Measurements from ENCODE around the gene TBC1D7.

- TF ChIP-seq CTCF (IDR thresholded peaks at IDR 0.05 in 2 of 3, conservative IDR thresholded peaks at IDR 0.05 in 1 of 3; ENCODE audit: borderline replicate concordance in 1 of 3, insufficient read depth in 1 of 3, low read depth in 2 of 3, low read length in 2 of 3) (no peak), SRF (IDR thresholded peaks at IDR 0.05; ENCODE audit: low read depth) (no peak), ATF3 (IDR thresholded peaks at IDR 0.05) (no peak), EZH2 (IDR thresholded peaks at IDR 0.05) (no peak), POLR2A (IDR thresholded peaks at IDR 0.05; ENCODE audit: borderline replicate concordance, extremely low read depth, insufficient read depth, insufficient read length) (no peak), POLR2AphosphoS5 (IDR thresholded peaks at IDR 0.05; ENCODE audit: low read depth, low read length) (no peak), EZH2phosphoT487 (IDR thresholded peaks at IDR 0.05; ENCODE audit: borderline replicate concordance) (no peak), REST (IDR thresholded peaks at IDR 0.05; ENCODE audit: low read depth) (no peak), SP1 (IDR thresholded peaks at IDR 0.05; ENCODE audit: low read depth) (no peak), ELF1 (IDR thresholded peaks at IDR 0.05; ENCODE audit: borderline replicate concordance, low read depth) (no peak)
- TF ChIP-seq, protein P1, sequence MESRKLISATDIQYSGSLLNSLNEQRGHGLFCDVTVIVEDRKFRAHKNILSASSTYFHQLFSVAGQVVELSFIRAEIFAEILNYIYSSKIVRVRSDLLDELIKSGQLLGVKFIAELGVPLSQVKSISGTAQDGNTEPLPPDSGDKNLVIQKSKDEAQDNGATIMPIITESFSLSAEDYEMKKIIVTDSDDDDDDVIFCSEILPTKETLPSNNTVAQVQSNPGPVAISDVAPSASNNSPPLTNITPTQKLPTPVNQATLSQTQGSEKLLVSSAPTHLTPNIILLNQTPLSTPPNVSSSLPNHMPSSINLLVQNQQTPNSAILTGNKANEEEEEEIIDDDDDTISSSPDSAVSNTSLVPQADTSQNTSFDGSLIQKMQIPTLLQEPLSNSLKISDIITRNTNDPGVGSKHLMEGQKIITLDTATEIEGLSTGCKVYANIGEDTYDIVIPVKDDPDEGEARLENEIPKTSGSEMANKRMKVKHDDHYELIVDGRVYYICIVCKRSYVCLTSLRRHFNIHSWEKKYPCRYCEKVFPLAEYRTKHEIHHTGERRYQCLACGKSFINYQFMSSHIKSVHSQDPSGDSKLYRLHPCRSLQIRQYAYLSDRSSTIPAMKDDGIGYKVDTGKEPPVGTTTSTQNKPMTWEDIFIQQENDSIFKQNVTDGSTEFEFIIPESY (IDR thresholded peaks at IDR 0.05; ENCODE audit: extremely low read depth, insufficient replicate concordance, low read length), result no peak
Measured at GRCh38 chr6:13371421-13372072, 43.2 kb upstream of the TBC1D7 start.

All from HCT116 (cell line).